ENCODE data around the gene GNB1. TPM values are rescaled to one million over a fixed set of nuclear protein-coding genes. Genes with fewer than 3 reads are reported as not detected.

The GNB1 gene
- polyA plus RNA-seq, 1 experiment: 400 TPM

DNA sequence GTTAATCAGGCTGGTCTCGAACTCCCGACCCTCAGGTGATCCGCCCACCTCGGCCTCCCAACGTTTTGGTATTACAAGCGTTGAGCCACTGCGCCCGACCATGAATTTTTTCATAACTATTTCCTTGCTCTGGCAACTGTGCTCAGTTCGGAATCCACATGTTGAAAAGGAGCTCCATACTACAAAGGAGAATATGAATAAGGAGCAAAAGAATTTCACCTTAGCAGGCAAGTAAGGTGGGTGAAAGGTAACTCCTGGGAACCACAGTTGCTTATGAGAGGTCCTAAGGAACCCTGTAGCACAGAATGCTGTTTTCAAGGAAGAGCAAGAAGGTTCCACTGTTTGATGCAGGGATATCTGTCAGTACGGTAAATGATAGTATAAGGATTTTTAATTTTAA, 82.7 kb downstream of the GNB1 start:
- Histone ChIP-seq H3K27ac (ENCODE audit: low read depth, low read length) (no peak overlapping the region), H3K27me3 (ENCODE audit: control insufficient read depth, insufficient read depth, low read length) (no peaks in the 10 kb centered on the region), H3K4me3 (ENCODE audit: low read depth, low read length) (no peak overlapping the region), H3K9me3 (ENCODE audit: control insufficient read depth, insufficient read depth, low read length) (no peaks in the 10 kb centered on the region)
- TF ChIP-seq, protein P1, sequence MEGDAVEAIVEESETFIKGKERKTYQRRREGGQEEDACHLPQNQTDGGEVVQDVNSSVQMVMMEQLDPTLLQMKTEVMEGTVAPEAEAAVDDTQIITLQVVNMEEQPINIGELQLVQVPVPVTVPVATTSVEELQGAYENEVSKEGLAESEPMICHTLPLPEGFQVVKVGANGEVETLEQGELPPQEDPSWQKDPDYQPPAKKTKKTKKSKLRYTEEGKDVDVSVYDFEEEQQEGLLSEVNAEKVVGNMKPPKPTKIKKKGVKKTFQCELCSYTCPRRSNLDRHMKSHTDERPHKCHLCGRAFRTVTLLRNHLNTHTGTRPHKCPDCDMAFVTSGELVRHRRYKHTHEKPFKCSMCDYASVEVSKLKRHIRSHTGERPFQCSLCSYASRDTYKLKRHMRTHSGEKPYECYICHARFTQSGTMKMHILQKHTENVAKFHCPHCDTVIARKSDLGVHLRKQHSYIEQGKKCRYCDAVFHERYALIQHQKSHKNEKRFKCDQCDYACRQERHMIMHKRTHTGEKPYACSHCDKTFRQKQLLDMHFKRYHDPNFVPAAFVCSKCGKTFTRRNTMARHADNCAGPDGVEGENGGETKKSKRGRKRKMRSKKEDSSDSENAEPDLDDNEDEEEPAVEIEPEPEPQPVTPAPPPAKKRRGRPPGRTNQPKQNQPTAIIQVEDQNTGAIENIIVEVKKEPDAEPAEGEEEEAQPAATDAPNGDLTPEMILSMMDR (IDR thresholded peaks at IDR 0.05; ENCODE audit: low read depth, low read length): no peak
- DNase-seq (ENCODE audit: low read depth, low spot score): no peak
- ChIA-PET POLR2A (no interaction called here), CTCF (interaction anchor here (1.1 kb wide), 1 partner anchor 98 kb away, joined by 3 read pairs; no protein-coding TSS in a partner anchor)

DNA sequence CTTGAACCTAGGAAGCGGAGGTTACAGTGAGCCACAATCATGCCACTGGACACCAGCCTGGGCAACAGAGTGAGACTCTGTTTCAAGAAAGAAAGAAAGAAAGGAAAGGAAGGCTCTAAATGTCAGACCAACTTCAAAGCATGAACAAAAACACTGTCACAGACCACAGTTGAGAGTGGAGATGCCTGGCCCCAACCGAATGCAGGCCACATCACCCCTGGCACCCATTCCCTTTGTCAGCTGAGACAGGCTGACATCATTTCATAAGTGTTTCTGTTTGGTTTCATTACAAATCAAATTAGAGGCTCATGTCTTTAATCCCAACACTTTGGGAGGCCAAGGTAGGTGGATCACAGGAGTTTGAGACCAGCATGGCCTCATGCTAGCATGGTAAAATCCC, 84.0 kb downstream of the GNB1 start:
- peak overlapping the region; percentile 21 for H3K27ac ChIP-seq (ENCODE audit: low read depth, low read length)
- DNase-seq (ENCODE audit: low read depth, low spot score): no peak
- POLR2A ChIA-PET: interaction anchor here (0.9 kb wide), 2 partner anchors 11 to 102 kb away, joined by 3 to 6 read pairs; no protein-coding TSS in a partner anchor
- no peaks in the 10 kb centered on the region for H3K9me3 ChIP-seq (ENCODE audit: control insufficient read depth, insufficient read depth, low read length)
- TF ChIP-seq, protein P1 (IDR thresholded peaks at IDR 0.05; ENCODE audit: low read depth, low read length): no peak
- CTCF ChIA-PET: interaction anchor here (0.8 kb wide), 1 partner anchor 99 kb away, joined by 3 read pairs; no protein-coding TSS in a partner anchor
- no peaks in the 10 kb centered on the region for H3K27me3 ChIP-seq (ENCODE audit: control insufficient read depth, insufficient read depth, low read length)
- H3K4me3 ChIP-seq (ENCODE audit: low read depth, low read length): no peak overlapping the region

DNA sequence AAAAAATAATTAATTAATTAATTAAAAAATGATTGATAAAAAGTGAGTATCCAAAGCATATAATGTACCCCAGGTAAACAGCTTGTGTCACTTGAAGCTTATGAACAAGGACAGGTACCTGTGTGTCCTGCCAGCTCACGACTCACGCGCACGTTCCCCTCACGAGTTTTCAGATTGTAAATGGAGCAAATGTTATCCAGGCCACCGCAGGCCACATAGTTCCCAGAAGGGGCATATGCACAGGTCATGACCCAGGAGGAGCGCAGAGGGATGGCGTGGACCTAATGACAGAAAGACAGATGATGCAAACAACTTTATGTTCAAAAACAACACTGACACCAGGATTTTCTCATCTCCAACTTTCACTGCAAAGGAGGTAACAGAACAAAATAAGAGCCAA, 86.6 kb downstream of the GNB1 start:
- TF ChIP-seq, protein P1 (IDR thresholded peaks at IDR 0.05; ENCODE audit: low read depth, low read length): no peak
- POLR2A ChIA-PET: no interaction called here
- Histone ChIP-seq H3K4me3 (ENCODE audit: low read depth, low read length) (no peak overlapping the region), H3K9me3 (ENCODE audit: control insufficient read depth, insufficient read depth, low read length) (no peaks in the 10 kb centered on the region), H3K27me3 (ENCODE audit: control insufficient read depth, insufficient read depth, low read length) (no peaks in the 10 kb centered on the region), H3K27ac (ENCODE audit: low read depth, low read length) (no peak overlapping the region)
- no peak for DNase-seq (ENCODE audit: low read depth, low spot score)
- CTCF ChIA-PET: interaction anchor here (1.1 kb wide), 1 partner anchor 102 kb away, joined by 3 read pairs; no protein-coding TSS in a partner anchor

DNA sequence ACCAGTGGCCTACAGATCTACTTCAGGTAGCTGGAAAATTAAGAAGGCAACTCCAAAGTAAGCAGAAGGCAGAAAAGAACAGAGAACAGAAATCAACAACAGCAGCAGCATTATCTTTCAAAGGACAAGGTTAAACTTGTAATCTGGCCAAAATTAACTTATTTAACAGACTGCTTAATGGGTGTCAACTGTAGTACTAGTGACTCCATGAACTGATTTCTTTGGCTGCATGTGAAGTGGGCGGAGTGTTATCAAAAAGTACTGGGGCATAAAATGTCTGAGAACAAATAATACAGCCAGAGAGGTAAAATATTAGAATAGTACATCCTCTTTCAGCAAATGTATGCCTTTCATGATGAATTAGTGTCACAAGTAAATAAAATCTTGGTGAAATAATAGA, 88.0 kb downstream of the GNB1 start:
- CTCF ChIA-PET: no interaction called here
- POLR2A ChIA-PET: no interaction called here
- no peak overlapping the region for H3K4me3 ChIP-seq (ENCODE audit: low read depth, low read length)

DNA sequence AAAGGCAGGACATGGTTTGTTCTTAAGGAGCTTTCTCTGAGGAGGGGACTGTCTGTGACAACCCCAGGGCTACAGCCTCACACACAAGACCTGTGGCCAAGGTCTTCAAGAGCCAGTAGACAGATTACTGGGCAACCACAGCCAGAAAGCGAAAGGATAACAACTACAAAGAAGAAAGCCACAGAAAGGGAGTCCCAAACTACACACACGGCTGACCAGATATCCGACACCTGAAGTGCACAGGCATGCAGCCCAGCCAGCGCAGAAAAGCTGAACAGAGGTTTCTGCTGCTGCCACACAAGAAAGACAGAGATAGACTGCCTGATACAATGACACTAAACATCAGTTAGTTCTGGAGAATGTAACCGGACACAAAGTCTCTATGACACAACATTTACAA, 91.2 kb downstream of the GNB1 start:
- Histone ChIP-seq H3K27me3 (ENCODE audit: control insufficient read depth, insufficient read depth, low read length) (no peaks in the 10 kb centered on the region), H3K9me3 (ENCODE audit: control insufficient read depth, insufficient read depth, low read length) (no peaks in the 10 kb centered on the region), H3K4me3 (ENCODE audit: low read depth, low read length) (no peak overlapping the region), H3K27ac (ENCODE audit: low read depth, low read length) (no peak overlapping the region)
- DNase-seq (ENCODE audit: low read depth, low spot score): no peak
- CTCF ChIA-PET: no interaction called here
- TF ChIP-seq, protein P1 (IDR thresholded peaks at IDR 0.05; ENCODE audit: low read depth, low read length): no peak
- POLR2A ChIA-PET: no interaction called here

More for the DNA sequence above, 88.0 kb downstream of the GNB1 start:
- H3K27ac ChIP-seq (ENCODE audit: low read depth, low read length): no peak overlapping the region
- no peak for DNase-seq (ENCODE audit: low read depth, low spot score)
- H3K27me3 ChIP-seq (ENCODE audit: control insufficient read depth, insufficient read depth, low read length): no peaks in the 10 kb centered on the region
- TF ChIP-seq, protein P1 (IDR thresholded peaks at IDR 0.05; ENCODE audit: low read depth, low read length): no peak
- no peaks in the 10 kb centered on the region for H3K9me3 ChIP-seq (ENCODE audit: control insufficient read depth, insufficient read depth, low read length)

All from AG04450 (cell line).